ENCODE results near the gene WWC2.

DNA sequence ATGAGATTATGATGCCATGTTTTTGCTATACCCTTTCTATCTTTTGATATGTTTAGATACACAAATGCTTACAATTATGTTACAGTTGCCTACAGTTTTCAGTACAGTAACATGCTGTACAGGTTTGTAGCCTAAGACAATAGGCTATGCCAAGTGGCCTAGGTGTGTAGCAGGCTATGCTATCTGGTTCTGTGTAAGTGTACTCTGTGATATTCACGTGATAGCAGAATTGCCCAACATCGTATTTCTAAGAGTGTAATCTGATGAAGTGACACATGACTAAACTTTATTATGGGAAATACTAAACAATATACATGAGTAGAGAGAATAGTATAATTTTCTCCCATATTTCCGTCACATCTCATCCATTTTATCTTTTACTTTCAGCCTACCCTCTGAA is 124.0 kb downstream of the WWC2 start:
- TF ChIP-seq, protein P1, sequence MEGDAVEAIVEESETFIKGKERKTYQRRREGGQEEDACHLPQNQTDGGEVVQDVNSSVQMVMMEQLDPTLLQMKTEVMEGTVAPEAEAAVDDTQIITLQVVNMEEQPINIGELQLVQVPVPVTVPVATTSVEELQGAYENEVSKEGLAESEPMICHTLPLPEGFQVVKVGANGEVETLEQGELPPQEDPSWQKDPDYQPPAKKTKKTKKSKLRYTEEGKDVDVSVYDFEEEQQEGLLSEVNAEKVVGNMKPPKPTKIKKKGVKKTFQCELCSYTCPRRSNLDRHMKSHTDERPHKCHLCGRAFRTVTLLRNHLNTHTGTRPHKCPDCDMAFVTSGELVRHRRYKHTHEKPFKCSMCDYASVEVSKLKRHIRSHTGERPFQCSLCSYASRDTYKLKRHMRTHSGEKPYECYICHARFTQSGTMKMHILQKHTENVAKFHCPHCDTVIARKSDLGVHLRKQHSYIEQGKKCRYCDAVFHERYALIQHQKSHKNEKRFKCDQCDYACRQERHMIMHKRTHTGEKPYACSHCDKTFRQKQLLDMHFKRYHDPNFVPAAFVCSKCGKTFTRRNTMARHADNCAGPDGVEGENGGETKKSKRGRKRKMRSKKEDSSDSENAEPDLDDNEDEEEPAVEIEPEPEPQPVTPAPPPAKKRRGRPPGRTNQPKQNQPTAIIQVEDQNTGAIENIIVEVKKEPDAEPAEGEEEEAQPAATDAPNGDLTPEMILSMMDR (IDR thresholded peaks at IDR 0.05; ENCODE audit: insufficient read depth, low read length) = no peak
- TF ChIP-seq POLR2AphosphoS5 (IDR thresholded peaks at IDR 0.05; ENCODE audit: low read depth) (no peak), REST (IDR thresholded peaks at IDR 0.05; ENCODE audit: insufficient replicate concordance, low read depth) (no peak), GABPA (IDR thresholded peaks at IDR 0.05; ENCODE audit: low read depth) (no peak)

Data from HL-60 (cell line).